Fibroblast of lung (primary cell): ENCODE data around the gene CPNE2.

Experiments
- CTCF ChIP-seq, 2 donors: IDR thresholded peaks in 1 of 2; conservative IDR thresholded peaks in 1 of 2; 1 replicate in 1 of 2; 2 replicates in 1 of 2; pipeline ENCODE4 v1.5.1; 2011 to 2012; ENCODE audit warnings: low read length in 2 of 2, control low read depth in 1 of 2, inconsistent platforms in 1 of 2, low read depth in 1 of 2, mild to moderate bottlenecking in 1 of 2
- EZH2 ChIP-seq: IDR thresholded peaks from 2 replicates; pipeline ENCODE4 v1.5.1; 2012; ENCODE audit warnings: low read length, control low read depth, mild to moderate bottlenecking; ENCODE audit errors: missing control alignments

GRCh38 chr16:57069053-57069452, 23.3 kb upstream of the CPNE2 start:
- TF ChIP-seq CTCF (conservative IDR thresholded peaks at IDR 0.05 in 1 of 2, IDR thresholded peaks at IDR 0.05 in 1 of 2; ENCODE audit: low read depth in 1 of 2, low read length in 2 of 2) (no peak), EZH2 (no peak)
